GM12891 (cell line): ENCODE results near the gene HMCN2.

ENCODE experiments used
- POLR2A ChIP-seq: IDR thresholded peaks from 2 replicates; pipeline ENCODE4 v1.6.1; 2011; ENCODE audit warnings: low read depth, low read length, control low read depth
- POLR2AphosphoS5 ChIP-seq: IDR thresholded peaks from 2 replicates; pipeline ENCODE4 v1.6.1; 2011; ENCODE audit warnings: low read depth, low read length, control low read depth

GRCh38 chr9:130295945-130296782 is 30.6 kb downstream of the HMCN2 start:
- TF ChIP-seq POLR2AphosphoS5 = no peak
- TF ChIP-seq POLR2A = no peak
